PC-3 (cell line): ENCODE measurements around the gene INO80C. TPM values are rescaled to one million over a fixed set of nuclear protein-coding genes. Genes with fewer than 3 reads are reported as not detected.

ENCODE experiments used
- ATAC-seq: fragments of 200-7000 bp; cut with Tn5 transposase; 2 replicates; pipeline ENCODE4 v1.9.1; 2020; ENCODE audit warnings: mild to moderate bottlenecking, moderate library complexity
- BruUV-seq: library from RNA; stranded (reverse); fragments of 400-500 nt; replicated peaks from 2 replicates; lab custom pipeline; 2021; lab: Mats Ljungman, UMichigan
- CTCF ChIA-PET: fragments of 300-600 bp; sonication (Branson Sonifier 250); formaldehyde crosslinking; loops from one replicate; lab custom pipeline; 2022; ENCODE audit warnings: antibody characterized with exemption; lab: Charles Lee
- POLR2A ChIA-PET: fragments of 300-600 bp; sonication (Branson Sonifier 250); formaldehyde crosslinking; loops from one replicate; lab custom pipeline; 2022; ENCODE audit warnings: antibody characterized with exemption; ENCODE audit not compliant: unreplicated experiment; lab: Charles Lee
- DNase-seq: peaks from one replicate; pipeline ENCODE4 v3.0.0-alpha.2; 2015
- H2AFZ ChIP-seq: fragments of 300-600 bp; sonication (generic); 2 replicates; pipeline ENCODE4 v1.6.0; 2016; ENCODE audit warnings: antibody characterized with exemption, low read length
- H3F3A ChIP-seq: fragments of 300-600 bp; sonication (generic); one replicate; pipeline ENCODE4 v1.6.0; 2017; ENCODE audit warnings: antibody characterized with exemption, low read length, control low read depth, mild to moderate bottlenecking; ENCODE audit not compliant: unreplicated experiment
- H3K27ac ChIP-seq: fragments of 300-600 bp; sonication (generic); 2 replicates; pipeline ENCODE4 v1.5.1; 2016; ENCODE audit warnings: mild to moderate bottlenecking, low read length
- H3K27me3 ChIP-seq: fragments of 300-600 bp; sonication (generic); 2 replicates; pipeline ENCODE4 v1.6.1; 2016; ENCODE audit warnings: low read length, mixed read lengths
- H3K36me3 ChIP-seq: fragments of 300-600 bp; sonication (generic); 2 replicates; pipeline ENCODE4 v1.6.1; 2016; ENCODE audit warnings: low read depth, mixed run types, low read length, mixed read lengths
- H3K4me1 ChIP-seq: fragments of 300-600 bp; sonication (generic); 2 replicates; pipeline ENCODE4 v1.5.1; 2016; ENCODE audit warnings: low read length; ENCODE audit not compliant: insufficient read depth
- H3K4me2 ChIP-seq: fragments of 300-600 bp; sonication (generic); 2 replicates; pipeline ENCODE4 v1.6.0; 2016; ENCODE audit warnings: low read length
- H3K4me3 ChIP-seq: fragments of 300-600 bp; sonication (generic); 2 replicates; pipeline ENCODE4 v1.5.1; 2016; ENCODE audit warnings: mild to moderate bottlenecking, low read length, mixed read lengths
- H3K79me2 ChIP-seq: fragments of 300-600 bp; sonication (generic); 2 replicates; pipeline ENCODE4 v1.6.1; 2017; ENCODE audit warnings: low read length, mixed read lengths
- H3K9ac ChIP-seq: fragments of 300-600 bp; sonication (generic); 2 replicates; pipeline ENCODE4 v1.6.0; 2016; ENCODE audit warnings: mild to moderate bottlenecking, low read length
- H3K9me2 ChIP-seq: fragments of 300-600 bp; sonication (generic); replicated peaks from 2 replicates; pipeline ENCODE4 v1.6.1; 2016; ENCODE audit warnings: mixed run types, low read length, mixed read lengths
- H3K9me3 ChIP-seq: fragments of 300-600 bp; sonication (generic); 2 replicates; pipeline ENCODE4 v1.6.1; 2016; ENCODE audit warnings: low read length, mixed read lengths
- H4K20me1 ChIP-seq: fragments of 300-600 bp; sonication (generic); 2 replicates; pipeline ENCODE4 v1.6.1; 2016; ENCODE audit warnings: low read length, mixed read lengths
- EZH2 ChIP-seq: fragments of 300-600 bp; sonication (generic); IDR thresholded peaks from one replicate; pipeline ENCODE4 v1.6.1; 2017; ENCODE audit warnings: antibody characterized with exemption, mild to moderate bottlenecking, low read length; ENCODE audit not compliant: unreplicated experiment
- EZH2phosphoT487 ChIP-seq: fragments of 300-600 bp; sonication (generic); IDR thresholded peaks from 2 replicates; pipeline ENCODE4 v1.6.1; 2018; ENCODE audit warnings: mild to moderate bottlenecking, antibody characterized with exemption, low read length, borderline replicate concordance
- intact Hi-C: fragments of 100-400 bp; cut with micrococcal nuclease; formaldehyde crosslinking; loops from 2 replicates; pipeline ENCODE4 v1.9.0; 2023
- total RNA-seq: library from RNA; depleted of rRNA; stranded (reverse); fragments of >200 nt; gene quantifications from 2 replicates; pipeline ENCODE4 v1.2.3, GENCODE V29; 2014
- TF ChIP-seq, protein P1 (sequence below): fragments of 300-600 bp; sonication (generic); conservative IDR thresholded peaks from 2 replicates; pipeline ENCODE4 v1.5.1; 2017; ENCODE audit warnings: antibody characterized with exemption, low read depth, mild to moderate bottlenecking, low read length

The INO80C gene
- total RNA-seq, 1 experiment from 2014 or later = 6.8 TPM

DNA sequence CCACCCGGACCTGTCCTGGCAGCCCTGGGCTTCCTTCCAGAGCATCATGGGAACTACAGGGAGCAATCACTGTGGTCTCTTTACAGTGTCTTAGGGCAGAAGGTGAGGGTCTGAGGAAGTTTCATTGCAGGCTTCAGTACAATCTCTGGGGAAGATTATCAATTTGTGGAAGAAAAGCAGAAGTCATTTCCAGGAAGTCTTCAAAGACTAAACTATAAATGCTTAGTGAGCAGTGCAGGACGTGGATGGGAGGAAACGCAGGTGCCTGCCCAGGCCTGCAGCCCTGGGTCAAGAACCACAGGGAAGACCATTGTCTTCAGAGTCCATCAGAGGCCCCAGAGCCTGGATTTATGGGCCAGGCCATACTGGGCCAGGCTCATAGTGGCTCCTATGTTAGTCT is 54.3 kb downstream of the INO80C start:
- BruUV-seq = no TSS peak
- Histone ChIP-seq H3K4me1 (0 out of 2 replicates have a peak, but pooled peaks cover 5% of the 10 kb centered on the region), H3F3A (no peaks in the 10 kb centered on the region), H2AFZ (no peak overlapping the region), H4K20me1 (no peaks in the 10 kb centered on the region), H3K27ac (no peak overlapping the region), H3K9ac (no peak overlapping the region), H3K36me3 (no peaks in the 10 kb centered on the region), H3K79me2 (no peaks in the 10 kb centered on the region), H3K4me2 (no peak overlapping the region), H3K27me3 (no peaks in the 10 kb centered on the region), H3K4me3 (no peak overlapping the region), H3K9me3 (no peaks in the 10 kb centered on the region), H3K9me2 (no peaks in the 10 kb centered on the region)
- no peak for DNase-seq
- TF ChIP-seq EZH2 = no peak
- TF ChIP-seq EZH2phosphoT487 = no peak
- TF ChIP-seq, protein P1, sequence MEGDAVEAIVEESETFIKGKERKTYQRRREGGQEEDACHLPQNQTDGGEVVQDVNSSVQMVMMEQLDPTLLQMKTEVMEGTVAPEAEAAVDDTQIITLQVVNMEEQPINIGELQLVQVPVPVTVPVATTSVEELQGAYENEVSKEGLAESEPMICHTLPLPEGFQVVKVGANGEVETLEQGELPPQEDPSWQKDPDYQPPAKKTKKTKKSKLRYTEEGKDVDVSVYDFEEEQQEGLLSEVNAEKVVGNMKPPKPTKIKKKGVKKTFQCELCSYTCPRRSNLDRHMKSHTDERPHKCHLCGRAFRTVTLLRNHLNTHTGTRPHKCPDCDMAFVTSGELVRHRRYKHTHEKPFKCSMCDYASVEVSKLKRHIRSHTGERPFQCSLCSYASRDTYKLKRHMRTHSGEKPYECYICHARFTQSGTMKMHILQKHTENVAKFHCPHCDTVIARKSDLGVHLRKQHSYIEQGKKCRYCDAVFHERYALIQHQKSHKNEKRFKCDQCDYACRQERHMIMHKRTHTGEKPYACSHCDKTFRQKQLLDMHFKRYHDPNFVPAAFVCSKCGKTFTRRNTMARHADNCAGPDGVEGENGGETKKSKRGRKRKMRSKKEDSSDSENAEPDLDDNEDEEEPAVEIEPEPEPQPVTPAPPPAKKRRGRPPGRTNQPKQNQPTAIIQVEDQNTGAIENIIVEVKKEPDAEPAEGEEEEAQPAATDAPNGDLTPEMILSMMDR = no peak
- no peak for ATAC-seq
- POLR2A ChIA-PET = no interaction called here
- intact Hi-C loops = no loop called here
- CTCF ChIA-PET = no interaction called here

DNA sequence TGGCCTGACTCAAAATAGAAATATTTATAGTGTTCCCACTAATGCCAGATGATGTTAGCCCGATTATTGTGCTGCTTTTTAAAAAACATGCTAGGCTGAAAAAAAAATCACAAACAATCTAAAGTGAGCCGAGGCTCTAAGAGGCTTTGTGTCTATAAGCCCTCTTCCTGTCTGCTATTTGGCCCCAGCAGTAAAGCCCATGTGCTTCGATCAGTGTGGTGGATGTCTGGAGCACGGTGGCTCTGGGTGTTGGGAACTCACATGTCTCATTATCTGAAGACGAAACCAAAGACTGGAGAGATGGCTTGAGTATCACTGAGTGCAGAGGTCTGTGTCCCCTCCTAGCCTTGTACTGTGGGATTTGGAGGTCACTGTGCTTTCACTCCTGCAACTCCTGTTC is 55.1 kb downstream of the INO80C start:
- no peak overlapping the region for H3K4me2 ChIP-seq
- H4K20me1 ChIP-seq = no peaks in the 10 kb centered on the region
- no peak overlapping the region for H3K27ac ChIP-seq
- ChIA-PET POLR2A (no interaction called here), CTCF (no interaction called here)
- no TSS peak for BruUV-seq
- DNase-seq (no peak), ATAC-seq (no peak)
- H3F3A ChIP-seq = no peaks in the 10 kb centered on the region
- H3K36me3 ChIP-seq = no peaks in the 10 kb centered on the region
- H3K27me3 ChIP-seq = no peaks in the 10 kb centered on the region
- no peak overlapping the region for H3K4me3 ChIP-seq
- TF ChIP-seq EZH2phosphoT487 (no peak), EZH2 (no peak)
- TF ChIP-seq, protein P1 = no peak
- no peaks in the 10 kb centered on the region for H3K79me2 ChIP-seq
- no peaks in the 10 kb centered on the region for H3K9me2 ChIP-seq
- H3K4me1 ChIP-seq = 0 out of 2 replicates have a peak, but pooled peaks cover 10% of the 10 kb centered on the region
- no peak overlapping the region for H2AFZ ChIP-seq
- intact Hi-C loops = no loop called here
- no peaks in the 10 kb centered on the region for H3K9me3 ChIP-seq
- no peak overlapping the region for H3K9ac ChIP-seq

DNA sequence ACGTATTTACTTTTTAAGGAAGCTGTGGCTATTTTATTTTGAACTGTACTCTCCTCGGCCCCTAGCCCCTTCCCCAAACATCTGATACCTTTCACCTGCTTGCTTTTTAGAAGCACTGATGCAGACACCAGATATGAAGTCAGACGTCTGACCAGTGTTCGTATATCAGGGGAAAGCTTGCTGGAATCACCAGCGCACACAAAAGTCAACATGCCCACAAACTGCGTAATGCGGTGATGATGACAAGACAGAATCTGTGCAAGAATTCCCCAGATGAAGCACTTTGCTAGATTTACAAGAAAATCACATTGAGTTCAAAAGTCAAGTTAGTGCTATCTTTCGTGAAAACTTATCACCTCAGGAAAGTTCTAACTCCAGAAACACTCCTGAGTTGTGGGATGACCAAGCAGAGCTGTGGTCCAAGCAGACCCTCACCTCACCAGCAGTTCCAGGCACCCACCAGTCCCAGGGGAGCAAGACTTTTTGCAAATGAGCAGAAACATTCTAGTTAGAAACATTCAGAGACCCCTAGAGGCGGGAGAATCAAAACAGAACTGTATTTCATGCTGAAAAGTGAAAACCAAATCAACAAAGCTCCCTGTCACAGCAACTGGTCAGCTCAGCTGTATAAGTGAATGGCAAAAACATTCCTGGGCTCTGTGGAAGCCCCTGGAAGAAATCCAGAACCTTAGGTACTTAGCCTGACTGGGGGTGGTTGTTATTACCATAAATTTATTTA is 55.7 kb downstream of the INO80C start:
- Histone ChIP-seq H3K4me3 (no peak overlapping the region), H3K4me2 (no peak overlapping the region), H3K9me2 (no peaks in the 10 kb centered on the region), H3K9me3 (no peaks in the 10 kb centered on the region), H3F3A (no peaks in the 10 kb centered on the region), H2AFZ (no peak overlapping the region), H4K20me1 (no peaks in the 10 kb centered on the region), H3K9ac (no peak overlapping the region), H3K79me2 (no peaks in the 10 kb centered on the region), H3K27me3 (no peaks in the 10 kb centered on the region), H3K27ac (no peak overlapping the region), H3K36me3 (no peaks in the 10 kb centered on the region), H3K4me1 (peaks cover 15% of the 10 kb centered on the region)
- POLR2A ChIA-PET = no interaction called here
- no TSS peak for BruUV-seq
- ATAC-seq (no peak), DNase-seq (no peak)
- CTCF ChIA-PET = interaction anchor here (0.7 kb wide), 1 partner anchor 35 kb away, joined by 3 read pairs; no protein-coding TSS in a partner anchor
- intact Hi-C loops = no loop called here
- TF ChIP-seq, protein P1 = no peak
- TF ChIP-seq EZH2 (no peak), EZH2phosphoT487 (no peak)
